ENCODE measurements around the gene IL17B.
"Not testable (repeated sequence)": the region's sequence is repeated elsewhere in the genome, so short reads cannot be mapped to it uniquely, and the experiment has no call there.

Gene IL17B

DNA sequence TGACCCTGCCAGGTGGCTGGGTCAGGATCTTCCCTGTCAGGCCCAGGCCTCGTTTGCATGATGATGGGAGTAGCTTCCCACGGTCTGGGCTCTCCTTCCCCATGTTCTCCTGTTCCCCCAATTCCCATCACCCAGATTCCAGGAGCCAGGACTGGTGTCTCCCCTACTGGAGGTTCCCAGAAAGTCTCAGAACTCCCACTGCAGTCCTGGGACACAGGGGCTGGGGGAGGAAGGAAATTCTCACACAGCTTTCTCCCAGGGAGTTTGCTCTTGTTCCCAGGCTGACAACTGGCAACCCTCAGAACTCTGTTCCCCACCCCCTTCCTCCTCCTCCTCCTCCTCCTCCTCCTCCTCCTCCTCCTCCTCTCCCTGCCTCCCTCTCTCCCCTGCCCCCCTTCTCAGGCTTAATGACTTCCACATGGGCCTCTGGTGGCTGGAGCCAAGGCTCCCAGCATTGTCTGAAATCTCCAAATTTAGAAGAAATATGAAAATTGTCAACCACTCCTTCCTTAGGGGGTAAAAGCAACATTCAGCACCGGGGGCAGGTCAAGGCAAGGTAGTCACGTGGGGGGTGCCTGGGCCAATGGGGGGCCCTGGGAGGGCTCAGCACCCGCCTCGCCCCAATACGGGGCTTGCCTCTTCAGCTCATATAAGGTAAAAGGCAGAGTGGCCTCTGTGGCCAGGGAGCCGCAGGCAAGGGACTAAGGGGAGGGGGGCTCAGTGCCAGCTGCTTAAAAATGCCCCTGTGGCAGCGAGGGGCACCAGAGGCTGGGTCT is 27.3 kb upstream of the IL17B start:
- WGBS = 53% methylated on average over 8 of the region's 9 CpGs
- Histone ChIP-seq H3K27ac (ENCODE audit: low read depth, low read length) (peak overlapping the region; percentile 36; the same call in 1 of the 2 replicates), H3K9me3 (ENCODE audit: insufficient read depth, low read depth, low read length) (no peaks in the 10 kb centered on the region), H3K36me3 (ENCODE audit: insufficient read depth, low read length) (no peaks in the 10 kb centered on the region), H3K27me3 (ENCODE audit: insufficient read depth, low read length) (no peaks in the 10 kb centered on the region), H3K4me3 (ENCODE audit: low read length) (no peak overlapping the region), H3K9ac (ENCODE audit: low read depth, low read length) (no peak overlapping the region), H3K4me1 (ENCODE audit: insufficient read depth, low read length) (peaks cover 23% of the 10 kb centered on the region)

- no peaks in the 10 kb centered on the region for H3K36me3 ChIP-seq (ENCODE audit: insufficient read depth, low read length)
- H3K27ac ChIP-seq (ENCODE audit: low read depth, low read length) = no peak overlapping the region; the same call in 1 of the 2 replicates
- no peak overlapping the region for H3K9ac ChIP-seq (ENCODE audit: low read depth, low read length)
- no peak overlapping the region for H3K4me3 ChIP-seq (ENCODE audit: low read length)
- no peaks in the 10 kb centered on the region for H3K9me3 ChIP-seq (ENCODE audit: insufficient read depth, low read depth, low read length)
- no peaks in the 10 kb centered on the region for H3K27me3 ChIP-seq (ENCODE audit: insufficient read depth, low read length)
- peaks cover 20% of the 10 kb centered on the region for H3K4me1 ChIP-seq (ENCODE audit: insufficient read depth, low read length)
- WGBS = 82% methylated on average over 16 of the region's 16 CpGs
Measured at GRCh38 chr5:149405550-149406202, 26.6 kb upstream of the IL17B start.

- H3K27me3 ChIP-seq (ENCODE audit: insufficient read depth, low read length) = no peaks in the 10 kb centered on the region
- no peaks in the 10 kb centered on the region for H3K9me3 ChIP-seq (ENCODE audit: insufficient read depth, low read depth, low read length)
- H3K36me3 ChIP-seq (ENCODE audit: insufficient read depth, low read length) = no peaks in the 10 kb centered on the region
- no peak overlapping the region for H3K9ac ChIP-seq (ENCODE audit: low read depth, low read length)
- H3K4me1 ChIP-seq (ENCODE audit: insufficient read depth, low read length) = peaks cover 16% of the 10 kb centered on the region
- H3K4me3 ChIP-seq (ENCODE audit: low read length) = no peak overlapping the region
- WGBS = 74% methylated on average over 16 of the region's 17 CpGs
- no peak overlapping the region for H3K27ac ChIP-seq (ENCODE audit: low read depth, low read length)
Measured at GRCh38 chr5:149404746-149405549, 25.9 kb upstream of the IL17B start.

DNA sequence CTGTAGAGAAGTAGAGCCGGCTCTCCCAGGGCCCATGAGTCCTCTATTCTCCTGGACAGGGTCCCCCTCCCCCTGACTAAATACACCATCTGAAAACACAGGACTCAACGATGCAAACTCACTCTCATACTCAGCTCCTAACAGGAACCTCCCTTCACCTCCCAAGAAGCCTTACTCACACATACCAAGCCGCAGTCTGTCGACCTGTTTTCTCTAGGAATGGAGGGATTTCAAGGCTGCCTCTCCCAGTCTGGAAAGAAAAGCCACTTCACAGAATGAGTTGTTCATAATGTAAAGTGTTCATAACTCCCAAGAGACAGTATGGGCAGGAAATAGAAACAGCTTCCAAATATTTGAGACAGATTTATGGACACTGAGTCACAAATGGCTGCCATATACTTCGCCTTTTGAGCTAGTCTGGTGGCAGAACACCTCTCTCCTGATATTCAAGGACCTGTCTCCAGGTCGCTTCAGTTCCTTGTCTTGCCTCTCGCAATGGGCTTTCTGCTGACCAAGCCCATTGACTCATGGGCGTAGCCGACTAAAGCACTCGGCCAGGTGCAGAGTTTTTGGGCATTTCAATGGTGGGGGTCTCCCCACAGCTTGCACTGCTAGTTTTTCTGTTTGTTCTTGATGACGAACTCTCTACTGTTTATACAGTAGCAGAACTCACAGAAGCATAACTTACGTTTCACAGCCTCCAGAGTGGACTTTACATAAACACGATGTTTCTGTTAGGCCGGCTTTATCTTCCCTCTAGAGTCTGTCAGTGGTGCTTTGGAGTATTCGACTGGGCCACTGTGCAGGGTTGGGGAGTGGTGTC is 25.0 kb upstream of the IL17B start:
- H3K4me3 ChIP-seq (ENCODE audit: low read length) = no peak overlapping the region
- no peak overlapping the region for H3K9ac ChIP-seq (ENCODE audit: low read depth, low read length)
- no peak overlapping the region for H3K27ac ChIP-seq (ENCODE audit: low read depth, low read length)
- WGBS = 79% methylated on average over 15 of the region's 15 CpGs
- no peaks in the 10 kb centered on the region for H3K9me3 ChIP-seq (ENCODE audit: insufficient read depth, low read depth, low read length)
- H3K36me3 ChIP-seq (ENCODE audit: insufficient read depth, low read length) = no peaks in the 10 kb centered on the region
- H3K4me1 ChIP-seq (ENCODE audit: insufficient read depth, low read length) = peaks cover 8% of the 10 kb centered on the region; the same call in 1 of the 2 replicates
- H3K27me3 ChIP-seq (ENCODE audit: insufficient read depth, low read length) = no peaks in the 10 kb centered on the region

DNA sequence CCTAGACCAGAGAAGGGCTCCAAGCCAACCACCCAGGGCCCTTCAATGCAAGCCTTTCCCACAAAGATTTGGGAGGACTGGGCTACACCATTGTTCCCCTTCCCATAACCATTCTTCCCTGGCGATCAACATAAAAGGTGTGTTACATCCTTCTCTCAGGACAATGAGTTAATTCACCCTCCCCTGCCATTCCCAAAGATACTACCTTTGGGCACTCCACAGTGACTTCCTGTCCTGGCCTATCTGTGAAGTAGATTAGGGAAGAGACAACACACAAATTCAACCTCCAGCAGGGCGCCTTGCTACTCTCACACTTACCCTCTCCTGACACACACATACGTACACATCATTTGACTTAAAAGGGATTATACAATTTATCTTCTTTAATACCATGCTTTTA is 23.2 kb upstream of the IL17B start:
- Histone ChIP-seq H3K36me3 (ENCODE audit: insufficient read depth, low read length) (no peaks in the 10 kb centered on the region), H3K9me3 (ENCODE audit: insufficient read depth, low read depth, low read length) (no peaks in the 10 kb centered on the region), H3K9ac (ENCODE audit: low read depth, low read length) (no peak overlapping the region), H3K4me3 (ENCODE audit: low read length) (no peak overlapping the region), H3K4me1 (ENCODE audit: insufficient read depth, low read length) (peaks cover 7% of the 10 kb centered on the region; the same call in 1 of the 2 replicates), H3K27me3 (ENCODE audit: insufficient read depth, low read length) (no peaks in the 10 kb centered on the region), H3K27ac (ENCODE audit: low read depth, low read length) (no peak overlapping the region)
- 86% methylated on average over 2 of the region's 3 CpGs for WGBS

DNA sequence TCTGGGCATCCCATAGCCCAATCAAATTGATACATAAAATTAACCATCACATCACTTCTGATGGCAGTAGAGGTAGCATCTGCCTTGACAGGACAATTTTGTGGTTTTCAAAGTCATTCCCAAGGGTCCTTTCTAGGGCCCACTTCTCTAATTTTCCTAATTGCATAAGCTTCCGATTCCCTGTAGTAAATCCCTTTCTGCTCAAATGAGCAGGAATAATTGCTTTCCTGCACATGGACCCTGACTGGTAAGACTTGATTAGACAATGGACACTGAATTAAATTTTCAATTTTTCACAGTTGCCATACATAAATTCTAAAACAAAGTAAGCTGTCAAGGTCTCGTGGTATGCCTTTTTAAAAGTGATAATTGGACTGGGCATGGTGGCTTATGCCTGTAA is 22.0 kb upstream of the IL17B start:
- Histone ChIP-seq H3K27ac (ENCODE audit: low read depth, low read length) (no peak overlapping the region), H3K36me3 (ENCODE audit: insufficient read depth, low read length) (no peaks in the 10 kb centered on the region), H3K9ac (ENCODE audit: low read depth, low read length) (no peak overlapping the region)

DNA sequence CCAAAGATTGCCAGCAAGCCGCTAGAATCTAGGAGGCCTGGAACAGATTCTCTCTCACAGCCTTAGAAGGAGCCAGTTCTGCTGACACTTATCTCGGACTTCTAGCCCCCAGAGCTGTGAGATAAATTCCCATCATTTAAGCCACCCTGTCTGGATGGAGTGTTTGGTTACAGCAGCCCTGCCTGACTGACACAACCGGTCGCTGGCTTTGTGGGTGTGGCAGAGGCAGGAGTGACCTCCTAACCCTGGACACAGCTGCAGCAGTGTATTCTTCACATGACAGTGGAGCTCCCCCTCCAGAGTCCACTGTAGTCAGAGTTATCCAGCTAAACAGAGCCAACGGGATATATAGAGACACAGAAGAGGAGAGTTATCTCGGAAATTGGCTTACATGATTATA is 21.2 kb upstream of the IL17B start:
- H3K9me3 ChIP-seq (ENCODE audit: insufficient read depth, low read depth, low read length) = no peaks in the 10 kb centered on the region
- H3K27ac ChIP-seq (ENCODE audit: low read depth, low read length) = no peak overlapping the region
- H3K4me1 ChIP-seq (ENCODE audit: insufficient read depth, low read length) = no peaks in the 10 kb centered on the region
- H3K9ac ChIP-seq (ENCODE audit: low read depth, low read length) = no peak overlapping the region
- 80% methylated on average over 6 of the region's 6 CpGs for WGBS
- no peaks in the 10 kb centered on the region for H3K36me3 ChIP-seq (ENCODE audit: insufficient read depth, low read length)
- H3K4me3 ChIP-seq (ENCODE audit: low read length) = no peak overlapping the region
- no peaks in the 10 kb centered on the region for H3K27me3 ChIP-seq (ENCODE audit: insufficient read depth, low read length)

More for the DNA sequence above, 22.0 kb upstream of the IL17B start:
- no peaks in the 10 kb centered on the region for H3K27me3 ChIP-seq (ENCODE audit: insufficient read depth, low read length)
- WGBS = 98% methylated on average over 2 of the region's 2 CpGs
- H3K9me3 ChIP-seq (ENCODE audit: insufficient read depth, low read depth, low read length) = no peaks in the 10 kb centered on the region
- peaks cover 2% of the 10 kb centered on the region; the same call in 1 of the 2 replicates for H3K4me1 ChIP-seq (ENCODE audit: insufficient read depth, low read length)
- no peak overlapping the region for H3K4me3 ChIP-seq (ENCODE audit: low read length)

DNA sequence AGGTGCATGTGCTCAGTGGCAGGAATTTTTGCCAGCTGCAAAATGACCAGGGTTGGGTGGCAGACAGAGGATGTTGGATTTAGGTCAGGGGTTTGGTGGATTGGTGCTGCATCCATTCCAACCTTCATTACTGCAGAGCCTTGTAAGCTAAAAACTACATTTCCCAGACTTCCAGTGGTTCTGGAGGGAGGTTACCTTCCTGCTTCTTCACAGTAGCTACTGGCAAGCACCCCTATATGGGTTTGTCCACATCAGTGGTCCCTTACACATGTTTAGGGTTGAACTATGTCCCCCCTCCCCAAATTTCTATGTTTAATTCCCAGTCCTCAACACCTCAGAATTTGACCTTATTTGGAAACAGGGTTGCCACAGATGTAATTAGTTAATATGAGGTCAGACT is 20.7 kb upstream of the IL17B start:
- Histone ChIP-seq H3K4me3 (ENCODE audit: low read length) (no peak overlapping the region), H3K9ac (ENCODE audit: low read depth, low read length) (no peak overlapping the region), H3K36me3 (ENCODE audit: insufficient read depth, low read length) (no peaks in the 10 kb centered on the region), H3K27me3 (ENCODE audit: insufficient read depth, low read length) (no peaks in the 10 kb centered on the region), H3K4me1 (ENCODE audit: insufficient read depth, low read length) (no peaks in the 10 kb centered on the region), H3K27ac (ENCODE audit: low read depth, low read length) (no peak overlapping the region), H3K9me3 (ENCODE audit: insufficient read depth, low read depth, low read length) (no peaks in the 10 kb centered on the region)

DNA sequence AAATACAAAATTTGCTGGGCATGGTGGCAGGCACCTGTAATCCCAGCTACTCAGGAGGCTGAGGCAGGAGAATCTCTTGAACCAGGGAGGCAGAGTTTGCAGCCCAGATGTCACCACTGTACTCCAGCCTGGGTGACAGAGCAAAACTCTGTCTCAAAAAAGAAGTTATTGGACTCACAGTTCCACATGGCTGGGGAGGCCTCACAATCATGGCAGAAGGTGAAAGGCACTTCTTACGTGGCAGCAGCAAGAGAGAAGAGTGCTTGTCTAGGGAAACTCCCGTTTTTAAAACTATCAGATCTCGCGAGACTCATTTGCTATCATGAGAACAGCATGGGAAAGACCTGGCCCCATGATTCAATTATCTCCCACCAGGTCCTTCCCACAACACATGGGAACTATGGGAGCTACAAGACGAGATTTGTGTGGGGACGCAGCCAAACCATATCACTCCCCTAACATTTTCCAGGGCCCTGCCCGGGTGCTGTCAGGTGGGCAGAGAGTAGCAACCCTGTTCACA is 19.7 kb upstream of the IL17B start:
- not testable (repeated sequence) for H3K9ac ChIP-seq (ENCODE audit: low read depth, low read length); H3K4me3 ChIP-seq (ENCODE audit: low read length); H3K4me1 ChIP-seq (ENCODE audit: insufficient read depth, low read length); H3K36me3 ChIP-seq (ENCODE audit: insufficient read depth, low read length); H3K27ac ChIP-seq (ENCODE audit: low read depth, low read length); H3K27me3 ChIP-seq (ENCODE audit: insufficient read depth, low read length); H3K9me3 ChIP-seq (ENCODE audit: insufficient read depth, low read depth, low read length)
- WGBS = 89% methylated on average over 7 of the region's 7 CpGs

GRCh38 chr5:149397530-149397929 is 18.4 kb upstream of the IL17B start:
- Histone ChIP-seq H3K9ac (ENCODE audit: low read depth, low read length) (no peak overlapping the region), H3K36me3 (ENCODE audit: insufficient read depth, low read length) (no peaks in the 10 kb centered on the region), H3K27ac (ENCODE audit: low read depth, low read length) (no peak overlapping the region), H3K4me3 (ENCODE audit: low read length) (no peak overlapping the region), H3K27me3 (ENCODE audit: insufficient read depth, low read length) (no peaks in the 10 kb centered on the region), H3K9me3 (ENCODE audit: insufficient read depth, low read depth, low read length) (no peaks in the 10 kb centered on the region), H3K4me1 (ENCODE audit: insufficient read depth, low read length) (no peaks in the 10 kb centered on the region)
- 91% methylated on average over 6 of the region's 6 CpGs for WGBS

Data from HUES64 (cell line).